A673 (cell line): Measurements from ENCODE around the gene NT5E. TPM values are rescaled to one million over a fixed set of nuclear protein-coding genes. Genes with fewer than 3 reads are reported as not detected.
"Not testable (repeated sequence)": the region's sequence is repeated elsewhere in the genome, so short reads cannot be mapped to it uniquely, and the experiment has no call there.

Experiments
- BruUV-seq: library from RNA; stranded (reverse); fragments of 400-500 nt; replicated peaks from 2 replicates; lab custom pipeline; 2021; lab: Mats Ljungman, UMichigan
- CTCF ChIA-PET: fragments of 300-600 bp; sonication (Branson Sonifier 250); formaldehyde crosslinking; loops from one replicate; lab custom pipeline; 2022; ENCODE audit warnings: antibody characterized with exemption; lab: Charles Lee
- POLR2A ChIA-PET: fragments of 300-600 bp; sonication (Branson Sonifier 250); formaldehyde crosslinking; loops from one replicate; lab custom pipeline; 2022; ENCODE audit warnings: antibody characterized with exemption; ENCODE audit not compliant: low non-redundant PET; lab: Charles Lee
- DNase-seq: peaks from one replicate; pipeline ENCODE4 v3.0.0-alpha.2; 2015; ENCODE audit warnings: low spot score
- H3K27ac ChIP-seq: fragments of 200-600 bp; sonication (generic); 2 replicates; pipeline ENCODE4 v1.5.1; 2016; ENCODE audit warnings: mixed run types, low read depth, mild to moderate bottlenecking, mixed read lengths, antibody characterized with exemption, low read length; ENCODE audit not compliant: poor library complexity, severe bottlenecking
- H3K27me3 ChIP-seq: fragments of 200-600 bp; sonication (generic); replicated peaks from 2 replicates; pipeline ENCODE4 v1.6.1; 2017; ENCODE audit warnings: mixed run types, low read depth, mild to moderate bottlenecking, mixed read lengths, antibody characterized with exemption, low read length; ENCODE audit not compliant: insufficient read depth, poor library complexity
- H3K36me3 ChIP-seq: fragments of 200-600 bp; sonication (generic); 2 replicates; pipeline ENCODE4 v1.6.1; 2016; ENCODE audit warnings: mixed run types, mild to moderate bottlenecking, mixed read lengths, antibody characterized with exemption, low read length; ENCODE audit not compliant: insufficient read depth, poor library complexity, severe bottlenecking
- H3K4me1 ChIP-seq: fragments of 200-600 bp; sonication (generic); 2 replicates; pipeline ENCODE4 v1.6.1; 2017; ENCODE audit warnings: mixed run types, mild to moderate bottlenecking, mixed read lengths, antibody characterized with exemption, low read length; ENCODE audit not compliant: insufficient read depth, poor library complexity, severe bottlenecking
- H3K4me3 ChIP-seq: fragments of 200-600 bp; sonication (generic); 2 replicates; pipeline ENCODE4 v1.5.1; 2016; ENCODE audit warnings: low read depth, mixed run types, mild to moderate bottlenecking, mixed read lengths, low read length; ENCODE audit not compliant: poor library complexity, severe bottlenecking
- H3K9me3 ChIP-seq: fragments of 200-600 bp; sonication (generic); 2 replicates; pipeline ENCODE4 v1.6.1; 2016; ENCODE audit warnings: mixed run types, low read depth, mild to moderate bottlenecking, mixed read lengths, antibody characterized with exemption, low read length; ENCODE audit not compliant: poor library complexity, severe bottlenecking
- EZH2 ChIP-seq: fragments of 200-600 bp; sonication (generic); IDR thresholded peaks from 2 replicates; pipeline ENCODE4 v1.6.1; 2017; ENCODE audit warnings: borderline replicate concordance, low read depth, mild to moderate bottlenecking, mixed read lengths, antibody characterized with exemption, low read length; ENCODE audit not compliant: poor library complexity, severe bottlenecking
- intact Hi-C: fragments of 100-400 bp; cut with micrococcal nuclease; formaldehyde crosslinking; loops from one replicate; pipeline ENCODE4 v1.10.0; 2022; ENCODE audit not compliant: unreplicated experiment
- total RNA-seq: library from RNA; stranded (reverse); gene quantifications from 2 replicates; pipeline ENCODE4 v1.2.3, GENCODE V29; 2021
- TF ChIP-seq, protein P1 (sequence below): fragments of 300-800, 200-600 bp; sonication (generic); conservative IDR thresholded peaks from 2 replicates; pipeline ENCODE4 v1.5.1; 2017; ENCODE audit warnings: low read depth, mild to moderate bottlenecking, antibody characterized with exemption, low read length, moderate library complexity, mixed read lengths

The NT5E gene
- total RNA-seq, 1 experiment from 2014 or later, result 32.7 TPM

DNA sequence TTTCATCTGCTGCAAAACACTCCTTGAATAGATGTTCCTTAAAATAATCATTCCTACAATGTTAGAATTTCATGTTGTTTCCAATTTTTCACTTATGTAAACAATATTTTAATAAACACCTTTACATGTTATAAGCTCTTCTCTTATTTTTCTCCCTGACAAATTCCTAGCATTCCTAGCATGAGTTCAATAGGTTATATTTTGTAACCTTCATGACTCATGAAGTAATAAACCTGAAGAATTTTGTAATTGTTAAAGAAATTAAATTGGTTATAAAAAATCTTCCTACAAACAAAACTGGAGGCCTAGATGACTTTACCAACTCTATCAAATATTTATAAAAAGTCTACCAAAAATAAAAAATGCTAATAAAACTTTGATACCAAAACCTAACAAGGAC lies 66.3 kb downstream of the NT5E start:
- no TSS peak for BruUV-seq
- Histone ChIP-seq H3K36me3 (no peaks in the 10 kb centered on the region), H3K27me3 (no peaks in the 10 kb centered on the region), H3K27ac (no peak overlapping the region), H3K4me3 (no peak overlapping the region), H3K9me3 (no peaks in the 10 kb centered on the region), H3K4me1 (no peaks in the 10 kb centered on the region)
- intact Hi-C loops, result no loop called here
- ChIA-PET CTCF (no interaction called here), POLR2A (no interaction called here)
- TF ChIP-seq EZH2, result no peak
- TF ChIP-seq, protein P1, sequence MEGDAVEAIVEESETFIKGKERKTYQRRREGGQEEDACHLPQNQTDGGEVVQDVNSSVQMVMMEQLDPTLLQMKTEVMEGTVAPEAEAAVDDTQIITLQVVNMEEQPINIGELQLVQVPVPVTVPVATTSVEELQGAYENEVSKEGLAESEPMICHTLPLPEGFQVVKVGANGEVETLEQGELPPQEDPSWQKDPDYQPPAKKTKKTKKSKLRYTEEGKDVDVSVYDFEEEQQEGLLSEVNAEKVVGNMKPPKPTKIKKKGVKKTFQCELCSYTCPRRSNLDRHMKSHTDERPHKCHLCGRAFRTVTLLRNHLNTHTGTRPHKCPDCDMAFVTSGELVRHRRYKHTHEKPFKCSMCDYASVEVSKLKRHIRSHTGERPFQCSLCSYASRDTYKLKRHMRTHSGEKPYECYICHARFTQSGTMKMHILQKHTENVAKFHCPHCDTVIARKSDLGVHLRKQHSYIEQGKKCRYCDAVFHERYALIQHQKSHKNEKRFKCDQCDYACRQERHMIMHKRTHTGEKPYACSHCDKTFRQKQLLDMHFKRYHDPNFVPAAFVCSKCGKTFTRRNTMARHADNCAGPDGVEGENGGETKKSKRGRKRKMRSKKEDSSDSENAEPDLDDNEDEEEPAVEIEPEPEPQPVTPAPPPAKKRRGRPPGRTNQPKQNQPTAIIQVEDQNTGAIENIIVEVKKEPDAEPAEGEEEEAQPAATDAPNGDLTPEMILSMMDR, result no peak
- no peak for DNase-seq

GRCh38 chr6:85524281-85524680 lies 74.4 kb downstream of the NT5E start:
- H3K9me3 ChIP-seq, CTCF ChIA-PET, POLR2A ChIA-PET, intact Hi-C loops, H3K27me3 ChIP-seq, DNase-seq, H3K27ac ChIP-seq, H3K4me3 ChIP-seq, H3K36me3 ChIP-seq, BruUV-seq, H3K4me1 ChIP-seq: not testable (repeated sequence)

DNA sequence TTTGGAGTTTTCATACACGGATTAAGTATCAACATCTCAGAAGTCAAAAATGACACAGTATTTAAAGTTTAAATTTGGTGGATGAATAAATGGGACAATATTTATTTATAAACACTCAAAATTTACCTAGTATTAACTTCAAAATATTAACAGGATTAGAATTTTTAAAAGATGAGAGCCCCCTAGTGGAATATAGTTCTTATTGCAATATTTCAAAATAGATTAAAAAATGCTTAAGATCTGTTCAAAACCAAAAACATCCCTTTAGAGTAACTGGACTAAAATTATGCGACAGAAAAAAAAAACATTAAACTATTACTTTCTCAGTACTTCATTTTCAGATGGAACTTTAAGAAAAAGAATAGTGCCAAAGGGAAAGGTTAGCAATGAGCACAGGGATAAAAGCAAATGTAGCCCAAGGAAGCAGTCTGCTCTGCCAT lies 87.2 kb downstream of the NT5E start:
- TF ChIP-seq EZH2, result no peak
- TF ChIP-seq, protein P1, result peak; percentile 70; the same call in 1 of the 2 replicates
- intact Hi-C loops, result loop anchor here (1.0 kb wide), 1 partner anchor 182 kb away; no protein-coding TSS in a partner anchor
- CTCF ChIA-PET, result interaction anchor here (1.0 to 1.1 kb wide), 3 partner anchors 73 to 184 kb away, joined by 3 to 4 read pairs (median 3); no protein-coding TSS in a partner anchor
- DNase-seq, result peak; percentile 28
- Histone ChIP-seq H3K9me3 (no peaks in the 10 kb centered on the region), H3K4me1 (no peaks in the 10 kb centered on the region), H3K27me3 (no peaks in the 10 kb centered on the region), H3K4me3 (no peak overlapping the region), H3K27ac (no peak overlapping the region), H3K36me3 (no peaks in the 10 kb centered on the region)
- no TSS peak for BruUV-seq
- POLR2A ChIA-PET, result no interaction called here

GRCh38 chr6:85544776-85545175 lies 94.9 kb downstream of the NT5E start:
- Histone ChIP-seq H3K27ac (no peak overlapping the region), H3K4me3 (no peak overlapping the region), H3K27me3 (no peaks in the 10 kb centered on the region), H3K9me3 (no peaks in the 10 kb centered on the region), H3K36me3 (peaks cover 6% of the 10 kb centered on the region), H3K4me1 (no peaks in the 10 kb centered on the region)
- no peak for DNase-seq
- POLR2A ChIA-PET, result no interaction called here
- CTCF ChIA-PET, result no interaction called here
- no TSS peak for BruUV-seq
- TF ChIP-seq EZH2, result no peak
- intact Hi-C loops, result no loop called here

Other genes with a start within 250 kb of the NT5E start
- gene SNX14, start 143.8 kb downstream of the NT5E start, total RNA-seq, result 30.4 and 36.3 TPM in 2 replicates
- 191 and 221 TPM in 2 replicates for gene SYNCRIP, start 192.8 kb downstream of the NT5E start, total RNA-seq